Glutamatergic neuron (in vitro differentiated cells): ENCODE results near the gene BACH1. TPM values are rescaled to one million over a fixed set of nuclear protein-coding genes. Genes with fewer than 3 reads are reported as not detected.

Source experiments
- DNase-seq: peaks from one replicate; pipeline ENCODE4 v3.0.0; 2022
- H3K27ac Mint-ChIP-seq: one replicate; pipeline ENCODE4 v1.8.0; 2020; ENCODE audit warnings: mild to moderate bottlenecking, mixed read lengths, inconsistent platforms; ENCODE audit not compliant: unreplicated experiment
- H3K27me3 Mint-ChIP-seq: one replicate; pipeline ENCODE4 v1.8.0; 2020; ENCODE audit warnings: mild to moderate bottlenecking, moderate library complexity, mixed read lengths, inconsistent platforms; ENCODE audit not compliant: unreplicated experiment
- H3K36me3 Mint-ChIP-seq: one replicate; pipeline ENCODE4 v1.8.0; 2020; ENCODE audit warnings: mild to moderate bottlenecking, mixed read lengths, inconsistent platforms; ENCODE audit not compliant: unreplicated experiment
- H3K4me1 Mint-ChIP-seq: one replicate; pipeline ENCODE4 v1.8.0; 2020; ENCODE audit warnings: mild to moderate bottlenecking, low read depth, mixed read lengths, inconsistent platforms; ENCODE audit not compliant: unreplicated experiment
- H3K4me3 Mint-ChIP-seq: one replicate; pipeline ENCODE4 v1.8.0; 2020; ENCODE audit warnings: mild to moderate bottlenecking, mixed read lengths, inconsistent platforms; ENCODE audit not compliant: unreplicated experiment
- H3K9me3 Mint-ChIP-seq: one replicate; pipeline ENCODE4 v1.8.0; 2020; ENCODE audit warnings: mild to moderate bottlenecking, moderate library complexity, mixed read lengths, inconsistent platforms; ENCODE audit not compliant: unreplicated experiment
- total RNA-seq: library from RNA; stranded (reverse); fragmentation: NEBNext Ultra II Directional; extraction: Animal tissue kit (Norgen Biotek cat#: 25700); gene quantifications from one replicate; pipeline ENCODE4 v1.2.1, GENCODE V29; 2021; ENCODE audit not compliant: unreplicated experiment
- TF ChIP-seq, protein P1 (sequence below): fragments of 200-600 bp; sonication (generic); IDR thresholded peaks from one replicate; pipeline ENCODE4 v1.5.0; 2021; ENCODE audit not compliant: partially characterized antibody, unreplicated experiment

The BACH1 gene
- total RNA-seq, 1 donor from 2014 or later = 78.8 TPM

- Mint-ChIP-seq H3K27ac (no peak overlapping the region), H3K36me3 (no peaks in the 10 kb centered on the region)
Measured at GRCh38 chr21:29306920-29307319, 8.2 kb downstream of the BACH1 start.

GRCh38 chr21:29307718-29308455 lies 9.2 kb downstream of the BACH1 start:
- H3K4me3 Mint-ChIP-seq = no peak overlapping the region
- no peak overlapping the region for H3K27ac Mint-ChIP-seq
- H3K36me3 Mint-ChIP-seq = no peaks in the 10 kb centered on the region
- no peak for DNase-seq
- TF ChIP-seq, protein P1, sequence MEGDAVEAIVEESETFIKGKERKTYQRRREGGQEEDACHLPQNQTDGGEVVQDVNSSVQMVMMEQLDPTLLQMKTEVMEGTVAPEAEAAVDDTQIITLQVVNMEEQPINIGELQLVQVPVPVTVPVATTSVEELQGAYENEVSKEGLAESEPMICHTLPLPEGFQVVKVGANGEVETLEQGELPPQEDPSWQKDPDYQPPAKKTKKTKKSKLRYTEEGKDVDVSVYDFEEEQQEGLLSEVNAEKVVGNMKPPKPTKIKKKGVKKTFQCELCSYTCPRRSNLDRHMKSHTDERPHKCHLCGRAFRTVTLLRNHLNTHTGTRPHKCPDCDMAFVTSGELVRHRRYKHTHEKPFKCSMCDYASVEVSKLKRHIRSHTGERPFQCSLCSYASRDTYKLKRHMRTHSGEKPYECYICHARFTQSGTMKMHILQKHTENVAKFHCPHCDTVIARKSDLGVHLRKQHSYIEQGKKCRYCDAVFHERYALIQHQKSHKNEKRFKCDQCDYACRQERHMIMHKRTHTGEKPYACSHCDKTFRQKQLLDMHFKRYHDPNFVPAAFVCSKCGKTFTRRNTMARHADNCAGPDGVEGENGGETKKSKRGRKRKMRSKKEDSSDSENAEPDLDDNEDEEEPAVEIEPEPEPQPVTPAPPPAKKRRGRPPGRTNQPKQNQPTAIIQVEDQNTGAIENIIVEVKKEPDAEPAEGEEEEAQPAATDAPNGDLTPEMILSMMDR = no peak
- H3K4me1 Mint-ChIP-seq = peaks cover 2% of the 10 kb centered on the region
- H3K9me3 Mint-ChIP-seq = no peaks in the 10 kb centered on the region
- H3K27me3 Mint-ChIP-seq = no peaks in the 10 kb centered on the region

More at GRCh38 chr21:29306920-29307319, 8.2 kb downstream of the BACH1 start:
- DNase-seq = no peak
- no peak overlapping the region for H3K4me3 Mint-ChIP-seq
- H3K4me1 Mint-ChIP-seq = peaks cover 2% of the 10 kb centered on the region
- no peaks in the 10 kb centered on the region for H3K9me3 Mint-ChIP-seq
- TF ChIP-seq, protein P1 = no peak
- no peaks in the 10 kb centered on the region for H3K27me3 Mint-ChIP-seq

DNA sequence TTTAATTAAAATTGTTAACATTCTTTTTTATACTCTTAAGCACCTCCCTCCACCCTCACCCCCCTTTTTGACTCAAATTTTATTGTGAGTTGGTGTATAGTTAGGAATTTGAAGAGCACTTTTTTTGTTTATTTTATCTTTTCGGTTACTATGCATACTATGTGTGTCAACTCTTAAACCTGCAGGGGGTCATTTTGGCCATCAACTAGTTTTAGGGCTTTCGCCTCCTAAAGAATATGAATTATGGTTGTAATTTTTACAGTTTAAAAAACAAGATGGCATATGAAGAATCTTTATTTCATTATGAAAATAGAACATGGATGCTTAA lies 9.7 kb downstream of the BACH1 start:
- Mint-ChIP-seq H3K27me3 (no peaks in the 10 kb centered on the region), H3K4me1 (peaks cover 2% of the 10 kb centered on the region), H3K9me3 (no peaks in the 10 kb centered on the region), H3K4me3 (no peak overlapping the region), H3K27ac (no peak overlapping the region), H3K36me3 (no peaks in the 10 kb centered on the region)
- TF ChIP-seq, protein P1 = no peak
- DNase-seq = no peak

GRCh38 chr21:29309703-29310102 lies 11.0 kb downstream of the BACH1 start:
- no peak for DNase-seq
- H3K4me1 Mint-ChIP-seq = peaks cover under 1% of the 10 kb centered on the region
- H3K27ac Mint-ChIP-seq = no peak overlapping the region
- H3K36me3 Mint-ChIP-seq = no peaks in the 10 kb centered on the region
- TF ChIP-seq, protein P1 = no peak
- H3K4me3 Mint-ChIP-seq = no peak overlapping the region
- H3K27me3 Mint-ChIP-seq = no peaks in the 10 kb centered on the region
- no peaks in the 10 kb centered on the region for H3K9me3 Mint-ChIP-seq

DNA sequence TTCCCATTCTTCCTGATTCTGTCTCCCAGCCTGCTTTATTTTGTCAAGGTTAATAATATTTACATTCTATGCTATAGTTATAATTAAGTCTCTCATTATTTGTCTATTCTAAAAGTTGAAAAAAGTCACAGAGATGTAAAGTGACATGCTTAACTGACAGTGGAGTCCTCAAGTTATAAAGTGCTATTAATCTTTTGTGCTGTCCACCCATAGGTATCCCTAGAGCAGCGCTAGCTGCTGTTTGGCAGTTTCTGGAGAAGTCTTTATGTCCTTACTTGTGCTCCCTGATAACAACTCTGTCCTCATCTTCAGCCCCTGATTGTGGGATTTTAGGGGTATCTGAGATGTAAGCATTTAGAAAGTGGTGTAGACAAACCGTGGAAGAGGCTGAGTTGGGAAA lies 13.1 kb downstream of the BACH1 start:
- Mint-ChIP-seq H3K27ac (no peak overlapping the region), H3K36me3 (no peaks in the 10 kb centered on the region)

More for the DNA sequence above, 13.1 kb downstream of the BACH1 start:
- TF ChIP-seq, protein P1 = no peak
- no peaks in the 10 kb centered on the region for H3K27me3 Mint-ChIP-seq
- H3K4me3 Mint-ChIP-seq = no peak overlapping the region
- DNase-seq = no peak
- H3K9me3 Mint-ChIP-seq = no peaks in the 10 kb centered on the region
- H3K4me1 Mint-ChIP-seq = no peaks in the 10 kb centered on the region
